Measurements from ENCODE around the gene VPS37B.
A peak's percentile ranks its signal among the peaks of the same experiment; 100 is the strongest.

Gene VPS37B

DNA sequence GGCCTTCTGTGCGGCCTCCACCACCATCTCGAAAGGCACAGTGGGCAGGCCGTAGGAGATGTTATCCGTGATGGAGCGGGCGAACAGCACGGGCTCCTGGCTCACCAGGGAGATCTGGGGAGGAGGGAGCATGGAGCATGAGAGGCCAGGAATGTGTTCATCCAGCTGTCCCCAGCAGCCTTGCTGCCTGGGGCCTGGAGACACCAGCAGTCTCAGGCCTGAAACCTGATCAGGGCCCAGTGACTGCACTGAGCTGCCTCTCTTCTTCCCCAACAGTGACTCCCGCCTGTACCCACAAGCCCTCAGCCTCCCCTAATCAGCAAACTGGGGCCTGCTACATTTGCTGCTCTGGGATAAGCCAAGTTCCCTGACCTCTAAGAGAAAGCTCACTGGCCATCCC is 39.4 kb upstream of the VPS37B start:
- peak overlapping the region; percentile 84 for H3K27ac ChIP-seq (ENCODE audit: low read length)
- no peaks in the 10 kb centered on the region for H3K36me3 ChIP-seq (replicated peaks; ENCODE audit: insufficient read depth, low read length)
- TF ChIP-seq EZH2 (optimal IDR thresholded peaks at IDR 0.05; ENCODE audit: low read depth, low read length) = no peak
- TF ChIP-seq, protein P1, sequence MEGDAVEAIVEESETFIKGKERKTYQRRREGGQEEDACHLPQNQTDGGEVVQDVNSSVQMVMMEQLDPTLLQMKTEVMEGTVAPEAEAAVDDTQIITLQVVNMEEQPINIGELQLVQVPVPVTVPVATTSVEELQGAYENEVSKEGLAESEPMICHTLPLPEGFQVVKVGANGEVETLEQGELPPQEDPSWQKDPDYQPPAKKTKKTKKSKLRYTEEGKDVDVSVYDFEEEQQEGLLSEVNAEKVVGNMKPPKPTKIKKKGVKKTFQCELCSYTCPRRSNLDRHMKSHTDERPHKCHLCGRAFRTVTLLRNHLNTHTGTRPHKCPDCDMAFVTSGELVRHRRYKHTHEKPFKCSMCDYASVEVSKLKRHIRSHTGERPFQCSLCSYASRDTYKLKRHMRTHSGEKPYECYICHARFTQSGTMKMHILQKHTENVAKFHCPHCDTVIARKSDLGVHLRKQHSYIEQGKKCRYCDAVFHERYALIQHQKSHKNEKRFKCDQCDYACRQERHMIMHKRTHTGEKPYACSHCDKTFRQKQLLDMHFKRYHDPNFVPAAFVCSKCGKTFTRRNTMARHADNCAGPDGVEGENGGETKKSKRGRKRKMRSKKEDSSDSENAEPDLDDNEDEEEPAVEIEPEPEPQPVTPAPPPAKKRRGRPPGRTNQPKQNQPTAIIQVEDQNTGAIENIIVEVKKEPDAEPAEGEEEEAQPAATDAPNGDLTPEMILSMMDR (IDR thresholded peaks at IDR 0.05; ENCODE audit: low read length) = no peak
- no peak for TF ChIP-seq EZH2phosphoT487 (IDR thresholded peaks at IDR 0.05; ENCODE audit: low read length)
- no peak overlapping the region; the same call in 1 of the 2 replicates for H3K9ac ChIP-seq (ENCODE audit: low read length)
- H3K9me3 ChIP-seq (replicated peaks; ENCODE audit: insufficient read depth, low read length) = no peaks in the 10 kb centered on the region
- no peak overlapping the region for H2AFZ ChIP-seq (ENCODE audit: low read length)
- DNase-seq = peak; percentile 27
- no peak overlapping the region for H3K4me3 ChIP-seq (ENCODE audit: low read length)
- peaks cover 26% of the 10 kb centered on the region for H3K4me1 ChIP-seq (ENCODE audit: low read length)
- H3F3A ChIP-seq (ENCODE audit: insufficient read depth, low read length) = peaks cover 20% of the 10 kb centered on the region
- no peak overlapping the region for H3K4me2 ChIP-seq (ENCODE audit: low read depth, low read length)
- no peaks in the 10 kb centered on the region for H3K9me2 ChIP-seq (replicated peaks; ENCODE audit: insufficient read depth, low read length)
- no peaks in the 10 kb centered on the region for H3K27me3 ChIP-seq (replicated peaks; ENCODE audit: insufficient read depth, low read length)
- no peaks in the 10 kb centered on the region for H3K79me2 ChIP-seq (ENCODE audit: low read length)
- H4K20me1 ChIP-seq (ENCODE audit: insufficient read depth, low read length) = no peaks in the 10 kb centered on the region

DNA sequence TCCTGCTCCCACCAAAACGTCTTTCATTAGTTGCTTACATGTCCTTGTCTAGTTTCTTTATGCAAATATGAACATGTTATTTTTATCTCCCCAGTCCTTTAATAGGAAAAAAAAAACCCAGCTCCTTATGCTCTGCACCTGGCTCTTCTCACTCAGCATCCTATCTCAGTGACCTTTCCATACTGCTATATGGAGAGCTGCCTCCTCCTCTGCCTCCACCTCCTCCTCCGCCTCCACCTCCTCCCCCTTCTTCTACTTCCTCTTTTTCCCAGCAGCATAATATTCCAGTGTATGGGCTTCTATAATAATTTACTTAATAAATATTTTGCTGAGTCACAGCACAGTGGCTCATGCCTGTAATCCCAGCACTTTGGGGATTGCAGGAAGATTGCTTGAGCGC is 38.8 kb upstream of the VPS37B start:
- Histone ChIP-seq H3K4me1 (ENCODE audit: low read length) (peaks cover 26% of the 10 kb centered on the region), H3K36me3 (replicated peaks; ENCODE audit: insufficient read depth, low read length) (no peaks in the 10 kb centered on the region), H3K9me3 (replicated peaks; ENCODE audit: insufficient read depth, low read length) (no peaks in the 10 kb centered on the region), H2AFZ (ENCODE audit: low read length) (no peak overlapping the region), H3K79me2 (ENCODE audit: low read length) (no peaks in the 10 kb centered on the region), H3K4me2 (ENCODE audit: low read depth, low read length) (no peak overlapping the region), H3K9me2 (replicated peaks; ENCODE audit: insufficient read depth, low read length) (no peaks in the 10 kb centered on the region), H4K20me1 (ENCODE audit: insufficient read depth, low read length) (no peaks in the 10 kb centered on the region), H3K4me3 (ENCODE audit: low read length) (no peak overlapping the region), H3F3A (ENCODE audit: insufficient read depth, low read length) (peaks cover 20% of the 10 kb centered on the region), H3K27ac (ENCODE audit: low read length) (peak overlapping the region; percentile 84), H3K27me3 (replicated peaks; ENCODE audit: insufficient read depth, low read length) (no peaks in the 10 kb centered on the region), H3K9ac (ENCODE audit: low read length) (no peak overlapping the region; the same call in 1 of the 2 replicates)
- no peak for TF ChIP-seq EZH2 (optimal IDR thresholded peaks at IDR 0.05; ENCODE audit: low read depth, low read length)
- TF ChIP-seq, protein P1 (IDR thresholded peaks at IDR 0.05; ENCODE audit: low read length) = no peak
- no peak for TF ChIP-seq EZH2phosphoT487 (IDR thresholded peaks at IDR 0.05; ENCODE audit: low read length)
- peak; percentile 65 for DNase-seq

DNA sequence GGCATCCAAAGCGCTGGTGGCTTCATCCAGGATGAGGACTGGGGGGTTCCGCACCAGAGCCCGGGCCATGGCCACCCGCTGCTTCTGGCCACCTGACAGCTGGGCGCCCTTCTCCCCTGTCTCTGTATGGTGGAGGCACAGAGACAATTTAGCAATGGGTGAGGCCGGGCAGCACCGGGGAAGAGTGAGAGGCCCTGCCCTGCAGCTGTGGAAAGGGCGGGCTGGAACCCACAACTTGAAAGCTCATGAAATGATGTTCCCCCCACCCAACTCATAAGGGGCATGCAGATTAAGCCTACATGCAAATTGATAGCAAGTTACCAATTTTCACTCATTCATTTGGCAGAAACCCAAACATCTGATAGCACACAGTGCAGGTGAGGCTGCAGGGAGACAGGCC is 36.3 kb upstream of the VPS37B start:
- Histone ChIP-seq H3F3A (ENCODE audit: insufficient read depth, low read length) (peaks cover 10% of the 10 kb centered on the region; the same call in 1 of the 2 replicates), H4K20me1 (ENCODE audit: insufficient read depth, low read length) (no peaks in the 10 kb centered on the region), H3K9me3 (replicated peaks; ENCODE audit: insufficient read depth, low read length) (no peaks in the 10 kb centered on the region), H3K27ac (ENCODE audit: low read length) (no peak overlapping the region), H3K9ac (ENCODE audit: low read length) (no peak overlapping the region), H3K27me3 (replicated peaks; ENCODE audit: insufficient read depth, low read length) (no peaks in the 10 kb centered on the region), H3K9me2 (replicated peaks; ENCODE audit: insufficient read depth, low read length) (no peaks in the 10 kb centered on the region), H3K4me3 (ENCODE audit: low read length) (no peak overlapping the region), H3K79me2 (ENCODE audit: low read length) (no peaks in the 10 kb centered on the region), H3K4me2 (ENCODE audit: low read depth, low read length) (no peak overlapping the region), H2AFZ (ENCODE audit: low read length) (no peak overlapping the region), H3K4me1 (ENCODE audit: low read length) (peaks cover 21% of the 10 kb centered on the region), H3K36me3 (replicated peaks; ENCODE audit: insufficient read depth, low read length) (no peaks in the 10 kb centered on the region)
- no peak for TF ChIP-seq EZH2 (optimal IDR thresholded peaks at IDR 0.05; ENCODE audit: low read depth, low read length)
- TF ChIP-seq, protein P1 (IDR thresholded peaks at IDR 0.05; ENCODE audit: low read length) = no peak
- TF ChIP-seq EZH2phosphoT487 (IDR thresholded peaks at IDR 0.05; ENCODE audit: low read length) = no peak
- DNase-seq = no peak
